A549 (cell line): ENCODE measurements around the gene ALOX12. TPM values are rescaled to one million over a fixed set of nuclear protein-coding genes. Genes with fewer than 3 reads are reported as not detected.

ENCODE experiments used
- BCL3 ChIP-seq: fragments of >200 bp; sonication (Bioruptor Twin); formaldehyde crosslinking; IDR thresholded peaks from 3 replicates; pipeline ENCODE4 v1.6.1; 2016
- BHLHE40 ChIP-seq: IDR thresholded peaks from 2 replicates; pipeline ENCODE4 v1.6.1; 2012; ENCODE audit warnings: low read depth, low read length, inconsistent platforms
- CHD4 ChIP-seq: fragments of 200-600 bp; sonication (generic); IDR thresholded peaks from 2 replicates; pipeline ENCODE4 v1.6.1; 2016; ENCODE audit warnings: antibody characterized with exemption, mild to moderate bottlenecking, borderline replicate concordance
- E2F6 ChIP-seq: IDR thresholded peaks from 2 replicates; pipeline ENCODE4 v1.6.1; 2012; ENCODE audit warnings: low read depth, borderline replicate concordance
- EHF ChIP-seq: fragments of 250-450 bp; sonication (Bioruptor Pico); IDR thresholded peaks from 2 replicates; pipeline ENCODE4 v1.5.0; 2020; ENCODE audit warnings: mild to moderate bottlenecking
- FOXS1 ChIP-seq: fragments of 250-450 bp; sonication (Bioruptor Pico); IDR thresholded peaks from 2 replicates; pipeline ENCODE4 v1.5.0; 2020; ENCODE audit warnings: mild to moderate bottlenecking, moderate library complexity
- GATA3 ChIP-seq: IDR thresholded peaks from 2 replicates; pipeline ENCODE4 v1.6.1; 2012; ENCODE audit warnings: borderline replicate concordance
- HMGXB4 ChIP-seq: fragments of 250-450 bp; sonication (Bioruptor Pico); IDR thresholded peaks from 2 replicates; pipeline ENCODE4 v1.5.0; 2021; ENCODE audit warnings: mild to moderate bottlenecking, moderate library complexity, borderline replicate concordance
- HOXB13 ChIP-seq: fragments of 250-450 bp; sonication (Bioruptor Pico); IDR thresholded peaks from 2 replicates; pipeline ENCODE4 v1.5.0; 2020; ENCODE audit warnings: low read depth, mild to moderate bottlenecking, moderate library complexity
- MAX ChIP-seq: IDR thresholded peaks from 2 replicates; pipeline ENCODE4 v1.6.1; 2012
- MYC ChIP-seq: IDR thresholded peaks from 2 replicates; pipeline ENCODE4 v1.6.1; 2012; ENCODE audit warnings: mild to moderate bottlenecking, inconsistent platforms, low read length, improper control_type of control experiment, borderline replicate concordance
- POLR2A ChIP-seq: IDR thresholded peaks from 2 replicates; pipeline ENCODE4 v1.6.1; 2012; ENCODE audit warnings: mild to moderate bottlenecking, low read length
- RAD21 ChIP-seq, 2 experiments: fragments of >200 bp in 1 of 2; sonication (Bioruptor Twin) in 1 of 2; formaldehyde crosslinking in 1 of 2; IDR thresholded peaks in 1 of 2; conservative IDR thresholded peaks in 1 of 2; 2 replicates in 1 of 2; 3 replicates in 1 of 2; pipeline ENCODE4 v1.6.1; 2012 to 2018; ENCODE audit warnings: inconsistent platforms in 1 of 2
- RARB ChIP-seq: fragments of 250-450 bp; sonication (Bioruptor Pico); IDR thresholded peaks from 2 replicates; pipeline ENCODE4 v1.8.0; 2021; ENCODE audit warnings: mild to moderate bottlenecking, moderate library complexity
- REST ChIP-seq: fragments of 200-600 bp; sonication (generic); IDR thresholded peaks from 2 replicates; pipeline ENCODE4 v1.6.1; 2016; ENCODE audit warnings: antibody characterized with exemption, mild to moderate bottlenecking, moderate library complexity
- RNF2 ChIP-seq: fragments of 200-600 bp; sonication (generic); IDR thresholded peaks from 2 replicates; pipeline ENCODE4 v1.6.1; 2016; ENCODE audit warnings: low read depth, mild to moderate bottlenecking, antibody characterized with exemption, moderate library complexity, borderline replicate concordance
- TP53 ChIP-seq: fragments of 250-450 bp; sonication (Bioruptor Pico); IDR thresholded peaks from 2 replicates; pipeline ENCODE4 v1.5.0; 2021; ENCODE audit warnings: mild to moderate bottlenecking, moderate library complexity
- USF2 ChIP-seq: fragments of 450-650 bp; IDR thresholded peaks from 2 replicates; pipeline ENCODE4 v1.6.1; 2014; ENCODE audit warnings: antibody characterized with exemption
- ZNF302 ChIP-seq: fragments of 250-450 bp; sonication (Bioruptor Pico); IDR thresholded peaks from 2 replicates; pipeline ENCODE4 v1.9.0; 2021; ENCODE audit warnings: inconsistent platforms, mild to moderate bottlenecking, moderate library complexity
- ZSCAN20 ChIP-seq: fragments of 250-450 bp; sonication (Bioruptor Pico); IDR thresholded peaks from 2 replicates; pipeline ENCODE4 v1.8.0; 2022; ENCODE audit warnings: mild to moderate bottlenecking, moderate library complexity
- polyA plus RNA-seq, 4 experiments: library from polyadenylated mRNA; depleted of rRNA in 3 of 4; stranded (reverse); fragments of >200 nt; fragmentation: RNase III in 1 of 4; extraction: RNeasy Plus Mini Kit Qiagen cat#74134 plus additional on column Dnase treatment in 1 of 4; gene quantifications; 2 replicates in 3 of 4; 3 replicates in 1 of 4; pipeline ENCODE4 v1.2.3, GENCODE V29; 2011 to 2017

ALOX12 gene
- polyA plus RNA-seq, 2 of the 4 experiments (the other 2 are of a cell fraction) = not detected

- TF ChIP-seq BCL3 (peak; percentile 74), MAX (peak; percentile 91), EHF (no peak), RAD21 (conservative IDR thresholded peaks at IDR 0.05 in 1 of 2, IDR thresholded peaks at IDR 0.05 in 1 of 2) (peak in 1 of 2 experiments; percentile 61; a peak in 3 of 5 replicates), REST (0 out of 2 replicates have a peak, but pooled peaks have one; percentile 23), RNF2 (peak; percentile 93; the same call in 1 of the 2 replicates), E2F6 (peak; percentile 73; the same call in 1 of the 2 replicates), FOXS1 (CRISPR knock-in tag) (no peak), USF2 (no peak), HOXB13 (CRISPR knock-in tag) (no peak), TP53 (CRISPR knock-in tag) (no peak), POLR2A (peak; percentile 89), CHD4 (no peak), ZSCAN20 (CRISPR knock-in tag) (no peak), MYC (peak; percentile 53; the same call in 1 of the 2 replicates), BHLHE40 (no peak), ZNF302 (CRISPR knock-in tag) (no peak), RARB (peak; percentile 59; the same call in 1 of the 2 replicates), GATA3 (peak; percentile 41; the same call in 1 of the 2 replicates), HMGXB4 (no peak)
Observed at GRCh38 chr17:7014261-7014994, 18.6 kb downstream of the ALOX12 start (continued).
